Natural killer cell treated with Interleukin-12 subunit alpha and Interleukin-12 subunit beta and Interleukin-15 and Interleukin-18, amount 100 ng/mL, for 72 hours (primary cell): Measurements from ENCODE around the gene KRTAP20-4. TPM values are rescaled to one million over a fixed set of nuclear protein-coding genes. Genes with fewer than 3 reads are reported as not detected.

Experiments used
- ATAC-seq, 2 donors: fragments of 150-1000 bp; cut with Tn5 transposase in 1 of 2; sonication (Bioruptor Pico), chemical (Tn5 transposase) in 1 of 2; 2 replicates each; pipeline ENCODE4 v1.10.0; 2021
- DNase-seq: peaks from one replicate; pipeline ENCODE4 v3.0.0; 2022; ENCODE audit warnings: low spot score
- H3K27ac Mint-ChIP-seq, 2 donors: 1 replicate in 1 of 2; 2 replicates in 1 of 2; pipeline ENCODE4 v1.8.0; 2022; ENCODE audit warnings: mixed read lengths in 2 of 2, mild to moderate bottlenecking in 1 of 2, moderate library complexity in 1 of 2
- H3K27me3 Mint-ChIP-seq, 2 donors: 1 replicate in 1 of 2; 2 replicates in 1 of 2; pipeline ENCODE4 v1.8.0; 2022; ENCODE audit warnings: mixed read lengths in 2 of 2
- H3K36me3 Mint-ChIP-seq: one replicate; pipeline ENCODE4 v1.8.0; 2022; ENCODE audit warnings: mixed read lengths
- H3K4me1 Mint-ChIP-seq, 2 donors: 1 replicate in 1 of 2; 2 replicates in 1 of 2; pipeline ENCODE4 v1.8.0; 2022; ENCODE audit warnings: low read depth in 2 of 2, mixed read lengths in 2 of 2, mild to moderate bottlenecking in 1 of 2
- H3K4me3 Mint-ChIP-seq: one replicate; pipeline ENCODE4 v1.8.0; 2022; ENCODE audit warnings: mixed read lengths
- H3K9me3 Mint-ChIP-seq: 2 replicates; pipeline ENCODE4 v1.8.0; 2022; ENCODE audit warnings: mixed read lengths
- total RNA-seq, 2 donors: library from RNA; stranded (reverse); gene quantifications; one replicate each; pipeline ENCODE4 v1.2.3, GENCODE V29; 2022

KRTAP20-4 gene
- total RNA-seq, 2 donors from 2014 or later: not detected

DNA sequence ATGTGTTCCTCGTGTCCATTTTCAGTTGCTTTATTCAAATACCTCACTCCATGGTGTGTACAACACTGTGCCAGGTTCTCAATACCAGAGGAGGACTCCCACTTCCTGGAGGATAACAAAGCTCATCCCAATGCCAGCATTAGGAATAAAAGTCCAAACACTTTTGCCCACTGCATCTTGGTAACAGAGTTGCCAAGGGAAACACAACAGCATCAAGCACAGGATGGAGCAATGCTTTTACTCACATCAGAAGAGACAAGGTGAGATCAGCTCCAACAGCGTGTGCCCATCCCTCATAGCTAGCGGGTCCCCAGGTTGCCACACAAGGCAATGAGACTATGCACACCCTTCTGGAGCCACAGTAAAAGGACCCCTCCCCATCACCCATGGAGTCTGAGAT lies 2.9 kb downstream of the KRTAP20-4 start:
- no peaks in the 10 kb centered on the region for H3K27me3 Mint-ChIP-seq
- no peak overlapping the region for H3K27ac Mint-ChIP-seq
- ATAC-seq: no peak
- H3K4me3 Mint-ChIP-seq: no peak overlapping the region
- H3K4me1 Mint-ChIP-seq: no peaks in the 10 kb centered on the region
- H3K36me3 Mint-ChIP-seq: no peaks in the 10 kb centered on the region
- DNase-seq: no peak
- H3K9me3 Mint-ChIP-seq: peaks cover 14% of the 10 kb centered on the region

DNA sequence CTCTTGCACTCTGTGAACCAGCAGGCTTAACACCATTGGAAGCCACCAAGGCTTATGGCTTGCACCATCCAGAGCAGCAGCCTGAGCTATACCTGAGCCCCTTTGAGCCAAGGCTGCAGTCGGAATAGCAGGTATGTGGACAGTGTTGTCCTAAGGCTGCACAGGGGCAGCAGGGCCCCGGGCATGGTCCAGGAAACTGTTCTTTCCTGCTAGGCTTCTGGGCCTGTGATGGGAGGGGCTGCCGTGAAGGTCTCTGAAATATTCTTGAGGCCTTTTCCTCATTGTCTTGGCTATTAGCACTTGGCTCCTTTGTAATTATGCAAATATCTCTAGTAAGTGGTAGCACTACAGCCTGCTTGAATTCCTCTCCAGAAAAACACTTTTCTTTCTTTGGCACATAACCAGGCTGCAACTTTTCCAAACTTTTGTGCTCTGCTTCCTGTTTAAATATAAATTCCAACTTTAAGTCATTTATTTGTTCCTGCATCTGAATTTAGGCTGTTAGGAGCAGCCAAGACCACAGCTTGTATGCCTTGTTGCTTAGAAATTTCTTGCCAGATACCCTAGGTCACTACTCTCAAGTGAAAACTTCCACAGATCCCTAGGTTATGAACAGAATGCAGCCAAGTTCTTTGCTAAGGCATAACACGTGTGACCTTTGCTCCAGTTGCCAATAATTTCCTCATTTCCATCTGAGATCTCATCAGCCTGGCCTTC lies 5.2 kb downstream of the KRTAP20-4 start:
- H3K36me3 Mint-ChIP-seq: no peaks in the 10 kb centered on the region
- H3K27me3 Mint-ChIP-seq: no peaks in the 10 kb centered on the region
- no peak overlapping the region for H3K4me3 Mint-ChIP-seq
- no peaks in the 10 kb centered on the region for H3K4me1 Mint-ChIP-seq
- ATAC-seq: no peak
- DNase-seq: no peak
- H3K27ac Mint-ChIP-seq: no peak overlapping the region
- peaks cover 17% of the 10 kb centered on the region for H3K9me3 Mint-ChIP-seq

DNA sequence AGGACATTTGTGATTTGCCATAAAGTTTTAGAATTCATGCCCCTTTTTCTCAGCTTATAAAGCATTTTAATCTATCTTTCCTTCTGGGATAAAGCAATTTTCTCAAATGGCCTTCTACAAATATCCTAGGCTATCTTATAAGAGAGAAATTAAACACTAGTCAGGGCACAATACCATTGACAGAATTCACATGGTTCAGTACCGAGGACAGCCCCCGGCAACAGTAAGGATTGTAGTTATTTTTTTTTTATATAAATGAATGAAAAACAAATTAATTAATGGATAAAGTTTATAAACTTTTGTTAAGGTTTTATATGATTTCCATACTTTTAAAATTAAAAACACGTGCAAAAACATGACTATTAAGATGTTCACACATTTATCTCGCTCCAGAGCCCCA lies 7.7 kb downstream of the KRTAP20-4 start:
- Mint-ChIP-seq H3K27ac (no peak overlapping the region), H3K4me1 (no peaks in the 10 kb centered on the region), H3K27me3 (no peaks in the 10 kb centered on the region), H3K4me3 (no peak overlapping the region), H3K9me3 (peaks cover 21% of the 10 kb centered on the region), H3K36me3 (no peaks in the 10 kb centered on the region)
- DNase-seq (no peak), ATAC-seq (no peak)

DNA sequence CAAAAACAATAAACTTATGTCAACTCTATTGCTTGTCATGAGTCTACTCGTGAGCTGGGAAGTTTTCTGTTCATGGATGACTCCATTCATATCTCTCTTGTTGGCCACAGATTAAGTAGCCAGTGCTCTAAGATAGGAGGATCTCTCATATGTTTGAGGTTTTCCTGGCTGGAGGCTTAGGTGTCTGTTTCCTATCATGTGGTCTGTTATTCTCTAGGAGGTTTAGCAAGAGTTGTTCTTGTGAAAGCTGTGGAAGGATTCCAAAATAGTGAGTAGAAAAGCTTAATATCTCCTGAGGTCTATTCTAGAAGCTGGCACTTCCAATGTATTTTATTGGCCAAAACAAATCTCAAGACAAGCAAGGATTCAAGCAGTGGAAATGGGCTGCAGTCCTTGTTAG lies 8.8 kb downstream of the KRTAP20-4 start:
- Mint-ChIP-seq H3K4me3 (no peak overlapping the region), H3K27me3 (no peaks in the 10 kb centered on the region), H3K4me1 (no peaks in the 10 kb centered on the region), H3K27ac (no peak overlapping the region), H3K9me3 (peaks cover 21% of the 10 kb centered on the region), H3K36me3 (no peaks in the 10 kb centered on the region)
- no peak for ATAC-seq
- no peak for DNase-seq

DNA sequence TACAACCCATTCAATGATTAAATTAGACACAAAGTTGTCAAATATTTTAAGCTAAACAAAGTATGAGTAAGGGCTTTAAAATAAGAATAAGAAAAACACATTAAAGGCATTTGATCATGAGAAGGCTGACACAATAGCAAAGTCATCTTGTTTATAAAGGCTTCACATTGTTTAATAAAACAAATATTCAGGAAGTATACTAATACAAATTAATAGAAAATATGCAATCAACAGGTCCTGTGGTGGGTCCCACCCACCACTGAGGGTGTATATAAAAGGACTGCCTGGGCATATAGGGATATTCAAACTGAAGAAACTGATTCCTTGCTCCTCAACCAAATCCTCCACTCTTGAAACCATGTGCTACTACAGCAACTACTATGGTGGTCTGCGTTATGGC lies 14.5 kb downstream of the KRTAP20-4 start, which contains the start of gene KRTAP20-2:
Gene KRTAP20-2, plus strand, starts transcription at position 301 of the 400 bp plus-strand sequence. Its CDS starts 58 bp downstream, at position 359.
- no peaks in the 10 kb centered on the region for H3K4me1 Mint-ChIP-seq
- peaks cover 4% of the 10 kb centered on the region for H3K9me3 Mint-ChIP-seq
- H3K27me3 Mint-ChIP-seq: no peaks in the 10 kb centered on the region
- DNase-seq: no peak
- no peak within 1 kb of the TSS for H3K4me3 Mint-ChIP-seq
- no peaks in the 10 kb centered on the region for H3K36me3 Mint-ChIP-seq
- ATAC-seq: no peak
- H3K27ac Mint-ChIP-seq: no peak within 1 kb of the TSS

DNA sequence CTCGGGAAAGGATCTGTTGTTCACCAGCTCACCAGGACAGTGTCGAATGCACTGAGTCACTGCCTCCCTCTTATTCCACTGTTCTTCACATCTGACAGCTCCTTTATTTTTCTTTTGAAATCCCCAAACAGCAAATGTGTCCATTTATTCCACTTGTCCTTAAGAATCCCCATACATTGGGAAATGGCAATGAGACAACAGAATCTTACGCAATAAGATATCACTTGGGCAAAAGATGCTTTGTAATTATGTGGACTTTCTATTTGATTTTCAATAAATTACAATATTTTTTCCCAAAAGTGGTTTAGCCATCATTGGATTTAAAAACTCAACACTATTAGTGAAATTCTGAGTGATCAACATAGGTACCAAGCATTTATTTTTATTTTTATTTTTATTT lies 18.3 kb downstream of the KRTAP20-4 start:
- ATAC-seq: no peak
- Mint-ChIP-seq H3K36me3 (no peaks in the 10 kb centered on the region), H3K9me3 (peaks cover 2% of the 10 kb centered on the region), H3K4me3 (no peak overlapping the region), H3K27me3 (no peaks in the 10 kb centered on the region), H3K27ac (no peak overlapping the region), H3K4me1 (no peaks in the 10 kb centered on the region)
- no peak for DNase-seq

DNA sequence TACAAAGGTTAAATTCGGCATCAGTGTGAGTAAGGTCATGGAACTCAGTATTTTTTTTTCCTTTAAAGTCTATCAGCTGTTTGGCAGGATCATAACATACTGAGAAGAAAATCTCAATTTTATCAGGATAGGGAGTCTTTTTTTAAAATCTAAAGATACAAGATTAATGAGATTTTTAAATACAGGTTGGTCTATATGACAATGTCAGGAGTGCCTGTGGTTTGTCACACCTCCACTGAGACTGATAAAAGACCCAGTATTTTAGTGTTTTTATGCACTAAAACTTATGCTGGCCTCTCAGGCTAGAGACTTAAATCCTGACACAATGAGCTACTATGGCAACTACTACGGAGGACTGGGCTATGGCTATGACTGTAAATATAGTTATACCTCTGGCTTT lies 22.1 kb downstream of the KRTAP20-4 start, which contains the start of gene KRTAP20-3:
Gene KRTAP20-3, plus strand, starts transcription at position 301 of the 400 bp plus-strand sequence.
- ATAC-seq (no peak), DNase-seq (no peak)
- H3K27me3 Mint-ChIP-seq: no peaks in the 10 kb centered on the region
- H3K36me3 Mint-ChIP-seq: no peaks in the 10 kb centered on the region
- H3K4me1 Mint-ChIP-seq: no peaks in the 10 kb centered on the region
- H3K4me3 Mint-ChIP-seq: no peak within 1 kb of the TSS
- H3K27ac Mint-ChIP-seq: no peak within 1 kb of the TSS
- H3K9me3 Mint-ChIP-seq: peaks cover 8% of the 10 kb centered on the region

DNA sequence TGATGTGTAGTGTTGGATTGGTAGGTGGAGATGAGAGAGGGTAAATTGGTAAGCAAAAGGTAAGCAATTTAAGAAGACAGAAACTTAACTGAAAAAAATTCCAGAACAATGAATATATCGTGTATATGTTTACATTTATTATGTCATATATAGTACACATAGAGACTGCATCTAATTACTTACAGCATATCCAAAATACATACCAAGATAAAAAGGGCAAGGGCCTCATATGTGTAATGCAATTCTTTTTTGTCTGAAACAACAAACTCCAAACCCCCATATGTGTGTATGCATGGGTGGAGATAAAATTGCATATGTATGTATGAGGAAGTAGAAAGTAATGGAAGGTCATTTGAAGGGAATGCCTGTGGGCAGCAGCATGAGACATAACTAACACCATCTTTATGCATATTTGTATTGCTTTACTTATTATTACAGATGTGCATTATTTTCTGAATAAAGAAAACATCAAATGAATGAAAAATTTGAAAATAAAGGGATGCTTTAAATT lies 26.5 kb downstream of the KRTAP20-4 start:
- peaks cover 4% of the 10 kb centered on the region for H3K36me3 Mint-ChIP-seq
- DNase-seq: no peak
- no peak overlapping the region for H3K4me3 Mint-ChIP-seq
- no peak overlapping the region for H3K27ac Mint-ChIP-seq
- no peak for ATAC-seq
- H3K4me1 Mint-ChIP-seq: no peaks in the 10 kb centered on the region
- peaks cover 19% of the 10 kb centered on the region for H3K9me3 Mint-ChIP-seq
- H3K27me3 Mint-ChIP-seq: no peaks in the 10 kb centered on the region

DNA sequence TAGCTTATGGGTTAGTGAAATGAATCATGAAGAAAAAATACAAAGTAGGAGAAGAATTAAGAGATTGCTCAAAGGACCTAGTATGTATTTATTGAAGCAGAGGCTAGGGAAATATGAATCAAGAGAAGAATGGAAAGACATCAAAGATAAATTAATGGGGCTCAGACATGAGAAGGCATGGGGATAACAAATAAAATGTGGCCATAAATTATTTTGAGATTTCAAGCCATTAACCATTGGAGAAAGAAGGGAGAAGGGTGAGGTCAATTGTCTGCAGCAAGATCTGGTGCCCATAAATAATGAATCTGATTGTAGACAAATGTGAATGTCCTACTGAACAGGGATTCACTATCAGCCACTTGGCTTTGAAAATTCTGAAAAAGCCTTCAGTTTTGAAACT lies 32.5 kb downstream of the KRTAP20-4 start:
- DNase-seq (no peak), ATAC-seq (no peak)
- Mint-ChIP-seq H3K4me3 (no peak overlapping the region), H3K9me3 (peaks cover 21% of the 10 kb centered on the region), H3K27me3 (no peaks in the 10 kb centered on the region), H3K27ac (no peak overlapping the region), H3K4me1 (no peaks in the 10 kb centered on the region), H3K36me3 (peaks cover 4% of the 10 kb centered on the region)

DNA sequence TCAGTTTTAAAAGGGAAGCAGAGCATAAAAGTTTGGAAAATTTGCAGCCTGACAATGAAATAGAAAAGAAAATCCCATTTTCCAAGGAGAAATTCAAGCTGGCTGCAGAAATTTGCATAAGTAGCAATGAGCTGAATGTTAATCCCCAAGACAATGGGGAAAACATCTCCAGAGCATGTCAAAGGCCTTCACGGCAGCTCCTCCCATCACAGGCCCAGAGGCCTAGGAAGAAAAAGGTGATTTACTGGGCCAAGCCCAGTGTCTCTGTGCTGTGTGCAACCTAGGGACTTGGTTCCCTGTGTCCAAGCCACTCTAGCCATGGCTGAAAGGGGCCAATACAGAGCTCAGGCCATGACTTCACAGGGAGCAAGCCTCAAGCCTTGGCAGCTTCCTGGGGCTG lies 48.3 kb downstream of the KRTAP20-4 start:
- Mint-ChIP-seq H3K9me3 (peaks cover 18% of the 10 kb centered on the region), H3K4me3 (no peak overlapping the region), H3K36me3 (peaks cover 6% of the 10 kb centered on the region), H3K4me1 (no peaks in the 10 kb centered on the region), H3K27me3 (no peaks in the 10 kb centered on the region), H3K27ac (no peak overlapping the region)
- ATAC-seq (no peak), DNase-seq (no peak)

Other genes with a start within 250 kb of the KRTAP20-4 start
- not detected for gene KRTAP13-2, start 248.4 kb upstream of the KRTAP20-4 start, total RNA-seq
- not detected for gene KRTAP13-1, start 224.6 kb upstream of the KRTAP20-4 start, total RNA-seq
- not detected for gene KRTAP13-3, start 194.7 kb upstream of the KRTAP20-4 start, total RNA-seq
- not detected for gene KRTAP13-4, start 190.4 kb upstream of the KRTAP20-4 start, total RNA-seq
- gene KRTAP15-1, start 180.4 kb upstream of the KRTAP20-4 start, total RNA-seq: not detected
- not detected for gene KRTAP19-1, start 140.3 kb upstream of the KRTAP20-4 start, total RNA-seq
- not detected for gene KRTAP19-2, start 133.2 kb upstream of the KRTAP20-4 start, total RNA-seq
- not detected for gene KRTAP19-3, start 128.6 kb upstream of the KRTAP20-4 start, total RNA-seq
- gene KRTAP19-4, start 123.5 kb upstream of the KRTAP20-4 start, total RNA-seq: not detected
- gene KRTAP19-5, start 118.5 kb upstream of the KRTAP20-4 start, total RNA-seq: not detected
- gene KRTAP19-6, start 78.8 kb upstream of the KRTAP20-4 start, total RNA-seq: not detected
- not detected for gene KRTAP19-7, start 59.3 kb upstream of the KRTAP20-4 start, total RNA-seq
- gene KRTAP22-2, start 30.2 kb upstream of the KRTAP20-4 start, total RNA-seq: not detected
- not detected for gene KRTAP6-3, start 28.2 kb upstream of the KRTAP20-4 start, total RNA-seq
- not detected for gene KRTAP6-2, start 21.7 kb upstream of the KRTAP20-4 start, total RNA-seq
- gene KRTAP22-1, start 19.5 kb upstream of the KRTAP20-4 start, total RNA-seq: not detected
- not detected for gene KRTAP6-1, start 6.7 kb upstream of the KRTAP20-4 start, total RNA-seq
- not detected for gene KRTAP20-1, start 4.2 kb upstream of the KRTAP20-4 start, total RNA-seq
- gene KRTAP20-2, start 14.6 kb downstream of the KRTAP20-4 start, total RNA-seq: not detected
- not detected for gene KRTAP20-3, start 22.2 kb downstream of the KRTAP20-4 start, total RNA-seq
- not detected for gene KRTAP21-3, start 98.2 kb downstream of the KRTAP20-4 start, total RNA-seq
- not detected for gene KRTAP21-2, start 126.6 kb downstream of the KRTAP20-4 start, total RNA-seq
- gene KRTAP21-1, start 134.8 kb downstream of the KRTAP20-4 start, total RNA-seq: not detected
- not detected for gene KRTAP8-1, start 192.6 kb downstream of the KRTAP20-4 start, total RNA-seq
- not detected for gene KRTAP7-1, start 209.1 kb downstream of the KRTAP20-4 start, total RNA-seq